CD14-positive monocyte (primary cell): Measurements from ENCODE around the gene ZNF423. TPM values are rescaled to one million over a fixed set of nuclear protein-coding genes. Genes with fewer than 3 reads are reported as not detected.

Experiments used
- DNase-seq, 3 donors: peaks; one replicate each; pipeline ENCODE4 v3.0.0-alpha.2; 2011 to 2022
- H2AFZ ChIP-seq: 2 replicates; pipeline ENCODE4 v1.6.0; 2012; ENCODE audit warnings: mild to moderate bottlenecking, low read depth, low read length, inconsistent platforms; ENCODE audit not compliant: insufficient read depth, poor library complexity, severe bottlenecking
- H3K27ac ChIP-seq, 2 donors: 1 replicate in 1 of 2; 2 replicates in 1 of 2; pipeline ENCODE4 v1.5.1; 2012 to 2013; ENCODE audit warnings: low read length in 2 of 2, control low read depth in 1 of 2, inconsistent platforms in 1 of 2, low read depth in 1 of 2, mild to moderate bottlenecking in 1 of 2
- H3K27me3 ChIP-seq, 2 donors: one replicate each; pipeline versions ENCODE4 v1.6.0 to v1.6.1; 2011 to 2013; ENCODE audit warnings: low read length in 2 of 2; ENCODE audit not compliant: control insufficient read depth in 2 of 2, insufficient read depth in 2 of 2
- H3K36me3 ChIP-seq, 2 donors: replicated peaks in 1 of 2; 1 replicate in 1 of 2; 2 replicates in 1 of 2; pipeline versions ENCODE4 v1.5.1 to v1.6.1; 2012 to 2013; ENCODE audit warnings: low read length in 2 of 2, control low read depth in 1 of 2, inconsistent platforms in 1 of 2, mild to moderate bottlenecking in 1 of 2; ENCODE audit not compliant: insufficient read depth in 2 of 2, control insufficient read depth in 1 of 2
- H3K4me1 ChIP-seq, 2 donors: 1 replicate in 1 of 2; 2 replicates in 1 of 2; pipeline versions ENCODE4 v1.5.1 to v1.6.1; 2012 to 2013; ENCODE audit warnings: low read length in 2 of 2, control low read depth in 1 of 2, inconsistent platforms in 1 of 2, mild to moderate bottlenecking in 1 of 2, moderate library complexity in 1 of 2; ENCODE audit not compliant: insufficient read depth in 2 of 2, control insufficient read depth in 1 of 2
- H3K4me2 ChIP-seq: replicated peaks from 2 replicates; pipeline ENCODE3; 2012; ENCODE audit warnings: low read length, moderate library complexity, mild to moderate bottlenecking; ENCODE audit not compliant: poor library complexity, severe bottlenecking; ENCODE audit errors: extremely low read depth
- H3K4me3 ChIP-seq, 3 experiments: fragments of 200-600 bp in 1 of 3; sonication (generic) in 1 of 3; replicated peaks in 1 of 3; 1 replicate in 2 of 3; 2 replicates in 1 of 3; pipeline ENCODE4 v1.5.1; 2011 to 2013; ENCODE audit warnings: low read length in 3 of 3, mild to moderate bottlenecking in 3 of 3, control low read depth in 2 of 3, low read depth in 2 of 3, inconsistent platforms in 1 of 3, moderate library complexity in 1 of 3
- H3K79me2 ChIP-seq: 2 replicates; pipeline ENCODE4 v1.6.0; 2012; ENCODE audit warnings: mild to moderate bottlenecking, control low read depth, inconsistent platforms, low read length, moderate library complexity; ENCODE audit not compliant: insufficient read depth
- H3K9ac ChIP-seq: 2 replicates; pipeline ENCODE4 v1.6.0; 2017; ENCODE audit warnings: low read length, mild to moderate bottlenecking; ENCODE audit not compliant: insufficient read depth, poor library complexity, severe bottlenecking
- H3K9me3 ChIP-seq, 2 donors: replicated peaks in 1 of 2; 1 replicate in 1 of 2; 2 replicates in 1 of 2; pipeline versions ENCODE4 v1.5.1 to v1.6.1; 2012 to 2013; ENCODE audit warnings: low read length in 2 of 2, control low read depth in 1 of 2; ENCODE audit not compliant: control insufficient read depth in 1 of 2, insufficient read depth in 1 of 2
- H4K20me1 ChIP-seq: 2 replicates; pipeline ENCODE4 v1.6.0; 2012; ENCODE audit warnings: mild to moderate bottlenecking, low read length, control low read depth, moderate library complexity; ENCODE audit not compliant: insufficient read depth
- H3K27ac Mint-ChIP-seq, 7 donors: one replicate each; pipeline ENCODE4 v1.8.0; 2020; ENCODE audit warnings: mild to moderate bottlenecking in 7 of 7, mixed read lengths in 7 of 7, moderate library complexity in 6 of 7, inconsistent platforms in 2 of 7
- H3K27me3 Mint-ChIP-seq, 3 donors: one replicate each; pipeline ENCODE4 v1.8.0; 2021 to 2022; ENCODE audit warnings: low read depth in 3 of 3, mild to moderate bottlenecking in 3 of 3, mixed read lengths in 3 of 3, moderate library complexity in 3 of 3, inconsistent platforms in 1 of 3
- H3K36me3 Mint-ChIP-seq, 2 donors: one replicate each; pipeline ENCODE4 v1.8.0; 2020; ENCODE audit warnings: mixed read lengths in 2 of 2, inconsistent platforms in 1 of 2, mild to moderate bottlenecking in 1 of 2
- H3K4me1 Mint-ChIP-seq: one replicate; pipeline ENCODE4 v1.8.0; 2020; ENCODE audit warnings: mild to moderate bottlenecking, mixed read lengths
- H3K4me3 Mint-ChIP-seq, 2 donors: one replicate each; pipeline ENCODE4 v1.8.0; 2020; ENCODE audit warnings: mild to moderate bottlenecking in 2 of 2, mixed read lengths in 2 of 2, moderate library complexity in 1 of 2
- H3K9me3 Mint-ChIP-seq, 7 donors: one replicate each; pipeline ENCODE4 v1.8.0; 2020 to 2022; ENCODE audit warnings: mixed read lengths in 7 of 7, mild to moderate bottlenecking in 6 of 7, moderate library complexity in 6 of 7, inconsistent platforms in 2 of 7
- WGBS: methylation state at CpG from one replicate; pipeline ENCODE4 v1.1.5; 2013; ENCODE audit warnings: missing lambda C conversion rate; ENCODE audit not compliant: insufficient coverage; 5-methylcytosine and 5-hydroxymethylcytosine counted together
- intact Hi-C, 2 donors: fragments of 100-400 bp; cut with micrococcal nuclease; formaldehyde crosslinking; loops; one replicate each; pipeline versions ENCODE4 v1.15.0 to v1.15.1; 2023
- polyA plus RNA-seq, 3 donors: library from polyadenylated mRNA; depleted of rRNA in 1 of 3; unstranded in 2 of 3; stranded (reverse) in 1 of 3; fragments of 300-500 nt in 2 of 3; fragments of >200 nt in 1 of 3; fragmentation: Illumina TruSeq in 2 of 3; gene quantifications; 1 replicate in 2 of 3; 2 replicates in 1 of 3; pipeline ENCODE4 v1.2.3, GENCODE V29; 2012 to 2021
- TF ChIP-seq, protein P1 (sequence below): fragments of 200-600 bp; IDR thresholded peaks from one replicate; pipeline ENCODE4 v1.8.0; 2022; ENCODE audit warnings: antibody characterized with exemption, mild to moderate bottlenecking

Gene ZNF423
- polyA plus RNA-seq, 3 donors: not detected

DNA sequence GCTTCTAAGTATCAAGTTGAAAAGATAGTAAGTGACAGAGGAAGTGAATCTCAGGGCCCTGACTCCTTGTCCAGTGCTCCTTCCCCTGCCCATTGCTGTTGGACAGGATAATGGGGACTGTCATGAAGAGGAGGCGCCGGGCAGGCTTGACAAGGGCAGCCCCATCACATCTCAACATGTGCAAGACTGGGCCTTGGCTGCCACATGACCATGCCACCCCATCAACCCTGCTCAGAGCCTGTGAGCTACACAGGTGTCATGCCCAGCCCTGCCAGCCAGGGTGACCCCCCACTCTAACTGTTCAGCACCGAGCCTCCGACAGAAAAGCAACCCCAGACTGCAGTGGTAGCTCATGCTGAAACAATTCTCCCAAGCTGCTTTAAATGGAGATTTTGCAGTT lies 310.7 kb downstream of the ZNF423 start:
- Histone ChIP-seq H3K4me2 (no peak overlapping the region), H3K27ac (no peak overlapping the region), H3K4me1 (no peaks in the 10 kb centered on the region), H3K36me3 (no peaks in the 10 kb centered on the region), H4K20me1 (no peaks in the 10 kb centered on the region), H3K9ac (no peak overlapping the region), H3K27me3 (no peaks in the 10 kb centered on the region), H3K79me2 (no peaks in the 10 kb centered on the region), H3K9me3 (peaks cover 0 to 10% of the 10 kb centered on the region in 2 donors), H2AFZ (no peak overlapping the region), H3K4me3 (no peak overlapping the region)
- peaks cover 3% of the 10 kb centered on the region for H3K4me1 Mint-ChIP-seq
- intact Hi-C loops: no loop called here
- TF ChIP-seq, protein P1, sequence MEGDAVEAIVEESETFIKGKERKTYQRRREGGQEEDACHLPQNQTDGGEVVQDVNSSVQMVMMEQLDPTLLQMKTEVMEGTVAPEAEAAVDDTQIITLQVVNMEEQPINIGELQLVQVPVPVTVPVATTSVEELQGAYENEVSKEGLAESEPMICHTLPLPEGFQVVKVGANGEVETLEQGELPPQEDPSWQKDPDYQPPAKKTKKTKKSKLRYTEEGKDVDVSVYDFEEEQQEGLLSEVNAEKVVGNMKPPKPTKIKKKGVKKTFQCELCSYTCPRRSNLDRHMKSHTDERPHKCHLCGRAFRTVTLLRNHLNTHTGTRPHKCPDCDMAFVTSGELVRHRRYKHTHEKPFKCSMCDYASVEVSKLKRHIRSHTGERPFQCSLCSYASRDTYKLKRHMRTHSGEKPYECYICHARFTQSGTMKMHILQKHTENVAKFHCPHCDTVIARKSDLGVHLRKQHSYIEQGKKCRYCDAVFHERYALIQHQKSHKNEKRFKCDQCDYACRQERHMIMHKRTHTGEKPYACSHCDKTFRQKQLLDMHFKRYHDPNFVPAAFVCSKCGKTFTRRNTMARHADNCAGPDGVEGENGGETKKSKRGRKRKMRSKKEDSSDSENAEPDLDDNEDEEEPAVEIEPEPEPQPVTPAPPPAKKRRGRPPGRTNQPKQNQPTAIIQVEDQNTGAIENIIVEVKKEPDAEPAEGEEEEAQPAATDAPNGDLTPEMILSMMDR: no peak
- WGBS: no CpG with 5 or more reads among the region's 4 CpGs
- peaks cover 0 to 4% (median 2%) of the 10 kb centered on the region in 3 donors for H3K27me3 Mint-ChIP-seq
- no peak overlapping the region for H3K4me3 Mint-ChIP-seq
- H3K9me3 Mint-ChIP-seq: peaks cover 2 to 8% (median 5%) of the 10 kb centered on the region in 7 donors
- H3K27ac Mint-ChIP-seq: no peak overlapping the region
- no peaks in the 10 kb centered on the region for H3K36me3 Mint-ChIP-seq
- no peak for DNase-seq

DNA sequence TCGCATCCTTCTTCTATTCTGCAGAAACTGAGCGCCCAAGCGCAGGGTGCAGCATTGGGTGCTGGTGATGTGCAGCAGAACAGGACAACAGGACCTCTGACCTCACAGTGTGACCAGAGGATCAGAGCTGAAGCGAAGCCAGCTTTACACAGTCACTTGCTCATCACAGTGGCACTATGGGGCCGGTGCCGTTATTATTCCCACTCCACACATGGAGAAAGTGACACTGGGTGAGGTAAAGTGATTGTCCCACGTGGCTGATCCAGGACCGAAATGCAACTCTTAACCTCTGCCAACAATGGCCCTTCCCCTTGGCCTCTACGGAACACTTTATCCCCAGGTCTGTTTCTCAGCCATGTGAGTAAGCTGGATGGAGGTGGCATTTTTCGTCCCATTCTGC lies 311.1 kb downstream of the ZNF423 start:
- intact Hi-C loops: no loop called here
- H2AFZ ChIP-seq: no peak overlapping the region
- H3K27me3 ChIP-seq: no peaks in the 10 kb centered on the region
- H3K4me1 ChIP-seq: no peaks in the 10 kb centered on the region
- H4K20me1 ChIP-seq: no peaks in the 10 kb centered on the region
- peaks cover 0 to 10% of the 10 kb centered on the region in 2 donors for H3K9me3 ChIP-seq
- Mint-ChIP-seq H3K27ac (no peak overlapping the region), H3K4me1 (no peaks in the 10 kb centered on the region), H3K9me3 (peaks cover 2 to 8% (median 5%) of the 10 kb centered on the region in 7 donors), H3K36me3 (no peaks in the 10 kb centered on the region), H3K27me3 (peaks cover 0 to 4% (median 2%) of the 10 kb centered on the region in 3 donors), H3K4me3 (no peak overlapping the region)
- no peak overlapping the region for H3K4me3 ChIP-seq
- DNase-seq: no peak
- no peaks in the 10 kb centered on the region for H3K79me2 ChIP-seq
- TF ChIP-seq, protein P1: no peak
- 100% methylated on average over 3 of the region's 10 CpGs for WGBS
- no peak overlapping the region for H3K4me2 ChIP-seq
- no peak overlapping the region for H3K27ac ChIP-seq
- no peaks in the 10 kb centered on the region for H3K36me3 ChIP-seq
- no peak overlapping the region for H3K9ac ChIP-seq
